Astrocyte of the spinal cord (primary cell): ENCODE data around the gene CDHR4.
"Not testable (repeated sequence)": the region's sequence is repeated elsewhere in the genome, so short reads cannot be mapped to it uniquely, and the experiment has no call there.

Experiments used
- DNase-seq: peaks from one replicate; pipeline ENCODE4 v3.0.0; 2011; ENCODE audit warnings: low read depth, low spot score
- H3K4me3 ChIP-seq: 2 replicates; pipeline ENCODE4 v1.5.1; 2011; ENCODE audit warnings: low read depth, mild to moderate bottlenecking, low read length, moderate library complexity
- CTCF ChIP-seq: IDR thresholded peaks from 2 replicates; pipeline ENCODE4 v1.5.1; 2012; ENCODE audit warnings: low read depth, mild to moderate bottlenecking, low read length, inconsistent platforms
- in situ Hi-C: cut with HindIII; loops from 2 replicates; pipeline ENCODE4 v1.10.0; 2017; ENCODE audit warnings: low sequenced_read_pairs

Gene CDHR4

GRCh38 chr3:49786357-49787181 is 13.1 kb downstream of the CDHR4 start, which contains the start of gene IP6K1:
Gene IP6K1, minus strand, starts transcription at chr3:49786542. Its CDS starts 38,502 bp downstream, at chr3:49748040.
- peak; percentile 100 for DNase-seq
- in situ Hi-C loops: no loop called here
- TF ChIP-seq CTCF: no peak
- H3K4me3 ChIP-seq: peak within 1 kb of the TSS; percentile 79

GRCh38 chr3:49785565-49786356 is 13.9 kb downstream of the CDHR4 start:
- H3K4me3 ChIP-seq: peak overlapping the region; percentile 79
- no peak for TF ChIP-seq CTCF
- in situ Hi-C loops: no loop called here
- DNase-seq: peak; percentile 45

GRCh38 chr3:49782277-49782676 is 17.4 kb downstream of the CDHR4 start:
- H3K4me3 ChIP-seq, in situ Hi-C loops, DNase-seq: not testable (repeated sequence)

- H3K4me3 ChIP-seq: no peak overlapping the region
- no peak for DNase-seq
- in situ Hi-C loops: no loop called here
- TF ChIP-seq CTCF: no peak
These were observed 18.1 kb downstream of the CDHR4 start for GRCh38 chr3:49781415-49782199.

GRCh38 chr3:49780975-49781365 is 18.7 kb downstream of the CDHR4 start:
- H3K4me3 ChIP-seq, DNase-seq, in situ Hi-C loops: not testable (repeated sequence)

GRCh38 chr3:49780080-49780974 is 19.3 kb downstream of the CDHR4 start:
- no peak overlapping the region for H3K4me3 ChIP-seq
- in situ Hi-C loops: no loop called here
- no peak for TF ChIP-seq CTCF
- DNase-seq: no peak
